ENCODE results near the gene HSH2D.

The HSH2D gene

DNA sequence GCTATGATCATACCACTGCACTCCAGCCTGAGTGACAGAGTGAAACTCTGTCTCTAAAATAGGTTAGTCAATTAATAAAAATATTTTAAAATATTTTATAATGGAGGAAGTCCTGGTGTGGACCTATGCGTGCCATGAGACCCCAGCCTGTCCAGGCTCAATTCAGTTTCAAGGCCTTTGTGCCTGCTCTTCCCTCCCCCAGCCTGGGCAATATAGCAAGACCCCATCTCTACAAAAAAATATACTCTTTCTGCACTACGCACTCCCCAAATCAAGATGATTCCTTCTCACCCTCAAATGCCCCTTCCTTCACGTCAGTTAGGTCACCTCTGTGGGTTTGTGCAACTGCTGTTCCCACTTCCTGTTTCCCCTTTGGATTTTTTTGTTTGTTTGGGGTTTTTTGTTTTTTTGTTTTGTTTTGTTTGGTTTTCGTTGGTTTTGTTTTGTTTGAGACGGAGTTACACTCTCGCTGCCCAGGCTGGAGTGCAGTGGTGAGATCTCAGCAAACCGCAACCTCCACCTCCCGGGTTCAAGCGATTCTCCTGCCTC is 1.4 kb upstream of the HSH2D start:
- H4K12ac ChIP-seq (ENCODE audit: low read depth, low read length): no peak overlapping the region
- no peaks in the 10 kb centered on the region for H3K27me3 ChIP-seq (ENCODE audit: insufficient read depth, low read length)
- no peaks in the 10 kb centered on the region for H3K79me1 ChIP-seq (ENCODE audit: low read length)
- H2AFZ ChIP-seq (ENCODE audit: insufficient read depth, low read length, poor library complexity): no peak overlapping the region
- H3K4ac ChIP-seq (ENCODE audit: low read depth, low read length): no peak overlapping the region
- no peak overlapping the region for H3K27ac ChIP-seq (ENCODE audit: low read depth, low read length)
- H3K4me1 ChIP-seq (ENCODE audit: control insufficient read depth in 1 of 2, insufficient read depth in 2 of 2, low read length in 2 of 2): peaks cover 4 to 7% of the 10 kb centered on the region in 2 experiments
- H2BK5ac ChIP-seq (ENCODE audit: low read depth, low read length, poor library complexity): no peak overlapping the region
- H4K8ac ChIP-seq (ENCODE audit: low read depth, low read length): no peak overlapping the region
- H3K9ac ChIP-seq (ENCODE audit: low read length): no peak overlapping the region
- no peak for DNase-seq
- H3K4me2 ChIP-seq (ENCODE audit: low read length): no peak overlapping the region
- no peak overlapping the region for H2BK120ac ChIP-seq (ENCODE audit: insufficient read depth, low read length, poor library complexity)
- H3K79me2 ChIP-seq (ENCODE audit: control insufficient read depth, insufficient read depth, low read length, poor library complexity): no peaks in the 10 kb centered on the region
- H3K4me3 ChIP-seq (ENCODE audit: low read depth, low read length): no peak overlapping the region
- H3K9me3 ChIP-seq (ENCODE audit: insufficient read depth, low read depth, low read length): no peaks in the 10 kb centered on the region
- H3K18ac ChIP-seq (ENCODE audit: low read length): no peak overlapping the region
- H2AK5ac ChIP-seq (ENCODE audit: low read length): no peak overlapping the region
- no peak overlapping the region for H3K14ac ChIP-seq (ENCODE audit: low read length)
- no peak overlapping the region for H3K23ac ChIP-seq (ENCODE audit: low read length)
- no peak overlapping the region for H4K91ac ChIP-seq (ENCODE audit: low read depth, low read length)
- WGBS (ENCODE audit: extremely low coverage, insufficient coverage, insufficient read length): 100% methylated on average over 2 of the region's 9 CpGs
- H2BK12ac ChIP-seq (ENCODE audit: low read length): no peak overlapping the region
- no peaks in the 10 kb centered on the region for H3K36me3 ChIP-seq (ENCODE audit: control insufficient read depth in 1 of 2, insufficient read depth in 2 of 2, low read length in 2 of 2)

- Histone ChIP-seq H3K27ac (ENCODE audit: low read depth, low read length) (no peak overlapping the region), H3K4me1 (ENCODE audit: control insufficient read depth in 1 of 2, insufficient read depth in 2 of 2, low read length in 2 of 2) (peaks cover 4 to 7% of the 10 kb centered on the region in 2 experiments), H4K12ac (ENCODE audit: low read depth, low read length) (no peak overlapping the region), H3K14ac (ENCODE audit: low read length) (no peak overlapping the region), H3K27me3 (ENCODE audit: insufficient read depth, low read length) (no peaks in the 10 kb centered on the region), H2BK12ac (ENCODE audit: low read length) (no peak overlapping the region), H4K8ac (ENCODE audit: low read depth, low read length) (no peak overlapping the region), H2AFZ (ENCODE audit: insufficient read depth, low read length, poor library complexity) (no peak overlapping the region), H3K4ac (ENCODE audit: low read depth, low read length) (no peak overlapping the region), H3K9ac (ENCODE audit: low read length) (no peak overlapping the region), H3K79me2 (ENCODE audit: control insufficient read depth, insufficient read depth, low read length, poor library complexity) (no peaks in the 10 kb centered on the region), H2BK5ac (ENCODE audit: low read depth, low read length, poor library complexity) (no peak overlapping the region), H3K79me1 (ENCODE audit: low read length) (no peaks in the 10 kb centered on the region), H3K4me3 (ENCODE audit: low read depth, low read length) (no peak overlapping the region), H2BK120ac (ENCODE audit: insufficient read depth, low read length, poor library complexity) (no peak overlapping the region), H3K23ac (ENCODE audit: low read length) (no peak overlapping the region), H3K9me3 (ENCODE audit: insufficient read depth, low read depth, low read length) (no peaks in the 10 kb centered on the region), H3K36me3 (ENCODE audit: control insufficient read depth in 1 of 2, insufficient read depth in 2 of 2, low read length in 2 of 2) (no peaks in the 10 kb centered on the region), H2AK5ac (ENCODE audit: low read length) (no peak overlapping the region), H3K18ac (ENCODE audit: low read length) (no peak overlapping the region), H3K4me2 (ENCODE audit: low read length) (no peak overlapping the region), H4K91ac (ENCODE audit: low read depth, low read length) (no peak overlapping the region)
- DNase-seq: no peak
- whole genome bisulfite sequencing (ENCODE audit: extremely low coverage, insufficient coverage, insufficient read length): no CpG with 5 or more reads among the region's 1 CpG
Measured at GRCh38 chr19:16144216-16144581, 714 bp downstream of the HSH2D start.

GRCh38 chr19:16146112-16146511 is 2.6 kb downstream of the HSH2D start:
- peaks cover 4 to 7% of the 10 kb centered on the region in 2 experiments for H3K4me1 ChIP-seq (ENCODE audit: control insufficient read depth in 1 of 2, insufficient read depth in 2 of 2, low read length in 2 of 2)
- no peak overlapping the region for H4K8ac ChIP-seq (ENCODE audit: low read depth, low read length)
- no peak overlapping the region for H3K9ac ChIP-seq (ENCODE audit: low read length)
- H3K4me3 ChIP-seq (ENCODE audit: low read depth, low read length): no peak overlapping the region
- H3K14ac ChIP-seq (ENCODE audit: low read length): no peak overlapping the region
- no peaks in the 10 kb centered on the region for H3K36me3 ChIP-seq (ENCODE audit: control insufficient read depth in 1 of 2, insufficient read depth in 2 of 2, low read length in 2 of 2)
- H2BK5ac ChIP-seq (ENCODE audit: low read depth, low read length, poor library complexity): no peak overlapping the region
- no peak overlapping the region for H2AFZ ChIP-seq (ENCODE audit: insufficient read depth, low read length, poor library complexity)
- no peak for DNase-seq
- H2BK120ac ChIP-seq (ENCODE audit: insufficient read depth, low read length, poor library complexity): no peak overlapping the region
- no CpG with 5 or more reads among the region's 5 CpGs for WGBS (ENCODE audit: extremely low coverage, insufficient coverage, insufficient read length)
- H3K27ac ChIP-seq (ENCODE audit: low read depth, low read length): no peak overlapping the region
- no peak overlapping the region for H3K18ac ChIP-seq (ENCODE audit: low read length)
- no peaks in the 10 kb centered on the region for H3K79me2 ChIP-seq (ENCODE audit: control insufficient read depth, insufficient read depth, low read length, poor library complexity)
- H4K91ac ChIP-seq (ENCODE audit: low read depth, low read length): no peak overlapping the region
- no peaks in the 10 kb centered on the region for H3K79me1 ChIP-seq (ENCODE audit: low read length)
- no peak overlapping the region for H3K23ac ChIP-seq (ENCODE audit: low read length)
- H3K27me3 ChIP-seq (ENCODE audit: insufficient read depth, low read length): no peaks in the 10 kb centered on the region
- no peak overlapping the region for H2AK5ac ChIP-seq (ENCODE audit: low read length)
- H4K12ac ChIP-seq (ENCODE audit: low read depth, low read length): no peak overlapping the region
- H2BK12ac ChIP-seq (ENCODE audit: low read length): no peak overlapping the region
- H3K4ac ChIP-seq (ENCODE audit: low read depth, low read length): no peak overlapping the region
- H3K9me3 ChIP-seq (ENCODE audit: insufficient read depth, low read depth, low read length): no peaks in the 10 kb centered on the region
- H3K4me2 ChIP-seq (ENCODE audit: low read length): no peak overlapping the region

DNA sequence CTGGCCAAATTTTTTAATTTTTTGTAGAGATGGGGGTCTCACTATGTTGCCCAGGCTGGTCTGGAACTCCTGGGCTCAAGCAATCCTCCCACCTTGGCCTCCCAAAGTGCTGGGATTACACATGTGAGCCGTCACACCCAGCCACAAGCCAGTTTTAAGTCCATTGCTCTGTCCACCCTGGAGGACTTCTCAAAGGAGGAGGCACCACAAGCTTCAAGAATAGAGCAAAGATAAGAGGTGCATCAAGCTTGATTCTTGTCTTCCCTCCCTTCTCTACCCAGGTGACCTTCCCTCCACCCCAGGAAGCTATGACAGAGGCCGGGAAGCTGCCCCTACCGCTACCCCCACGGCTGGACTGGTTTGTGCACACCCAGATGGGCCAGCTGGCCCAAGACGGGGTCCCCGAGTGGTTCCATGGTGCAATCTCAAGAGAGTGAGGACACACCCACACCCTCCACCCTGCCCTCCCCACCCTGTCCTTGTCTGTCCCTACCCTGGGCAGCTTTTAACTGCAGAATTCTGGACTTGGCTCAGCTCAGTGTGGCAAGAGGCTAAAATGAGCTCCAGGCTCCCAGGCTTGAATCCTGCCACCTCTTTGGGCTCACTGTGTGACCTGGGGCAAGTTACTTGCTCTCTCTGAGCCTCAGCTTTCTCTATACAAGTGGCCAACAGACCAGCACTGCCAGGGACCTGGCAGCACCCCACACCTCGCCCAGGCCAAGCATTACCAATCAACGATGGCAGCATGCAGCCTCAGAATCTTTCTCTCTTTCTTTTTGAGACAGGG is 5.2 kb downstream of the HSH2D start:
- Histone ChIP-seq H4K12ac (ENCODE audit: low read depth, low read length) (no peak overlapping the region), H3K14ac (ENCODE audit: low read length) (no peak overlapping the region), H3K27ac (ENCODE audit: low read depth, low read length) (no peak overlapping the region), H3K4me1 (ENCODE audit: control insufficient read depth in 1 of 2, insufficient read depth in 2 of 2, low read length in 2 of 2) (peaks cover 3% of the 10 kb centered on the region in 2 experiments), H4K8ac (ENCODE audit: low read depth, low read length) (no peak overlapping the region), H3K79me2 (ENCODE audit: control insufficient read depth, insufficient read depth, low read length, poor library complexity) (no peaks in the 10 kb centered on the region), H3K18ac (ENCODE audit: low read length) (no peak overlapping the region), H3K4me3 (ENCODE audit: low read depth, low read length) (no peak overlapping the region), H2BK120ac (ENCODE audit: insufficient read depth, low read length, poor library complexity) (no peak overlapping the region), H3K27me3 (ENCODE audit: insufficient read depth, low read length) (no peaks in the 10 kb centered on the region), H2AFZ (ENCODE audit: insufficient read depth, low read length, poor library complexity) (no peak overlapping the region), H2BK5ac (ENCODE audit: low read depth, low read length, poor library complexity) (no peak overlapping the region), H3K4me2 (ENCODE audit: low read length) (no peak overlapping the region), H3K23ac (ENCODE audit: low read length) (no peak overlapping the region), H3K9ac (ENCODE audit: low read length) (no peak overlapping the region), H4K91ac (ENCODE audit: low read depth, low read length) (no peak overlapping the region), H3K36me3 (ENCODE audit: control insufficient read depth in 1 of 2, insufficient read depth in 2 of 2, low read length in 2 of 2) (no peaks in the 10 kb centered on the region), H3K4ac (ENCODE audit: low read depth, low read length) (no peak overlapping the region), H2BK12ac (ENCODE audit: low read length) (no peak overlapping the region), H3K9me3 (ENCODE audit: insufficient read depth, low read depth, low read length) (no peaks in the 10 kb centered on the region), H3K79me1 (ENCODE audit: low read length) (no peaks in the 10 kb centered on the region), H2AK5ac (ENCODE audit: low read length) (no peak overlapping the region)
- no CpG with 5 or more reads among the region's 8 CpGs for WGBS (ENCODE audit: extremely low coverage, insufficient coverage, insufficient read length)
- no peak for DNase-seq
